Measurements from ENCODE around the gene SACS. TPM values are rescaled to one million over a fixed set of nuclear protein-coding genes. Genes with fewer than 3 reads are reported as not detected.

Gene SACS
- total and polyA plus RNA-seq, 4 donors, result 0.50 to 7.2 (median 2.9) TPM

DNA sequence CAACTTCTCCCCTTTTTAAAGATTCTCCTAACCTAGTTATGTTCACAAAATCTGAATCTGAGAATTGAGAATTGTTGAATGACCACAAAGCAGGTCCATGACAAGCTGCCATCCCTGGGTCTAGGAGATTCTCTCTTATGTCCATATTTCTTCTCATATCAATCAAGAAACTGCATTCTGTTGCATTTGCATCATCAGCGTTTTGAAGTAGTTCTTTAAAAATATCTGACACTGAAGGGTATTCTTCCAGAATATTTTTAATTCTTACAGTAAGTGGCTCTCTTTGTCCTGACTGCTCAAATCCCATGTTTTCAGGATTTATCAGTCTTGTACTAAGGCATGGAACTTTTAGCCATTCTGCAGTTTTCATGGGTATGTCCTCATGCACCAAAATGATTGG is 94.3 kb downstream of the SACS start (continued):
- TF ChIP-seq, protein P1, sequence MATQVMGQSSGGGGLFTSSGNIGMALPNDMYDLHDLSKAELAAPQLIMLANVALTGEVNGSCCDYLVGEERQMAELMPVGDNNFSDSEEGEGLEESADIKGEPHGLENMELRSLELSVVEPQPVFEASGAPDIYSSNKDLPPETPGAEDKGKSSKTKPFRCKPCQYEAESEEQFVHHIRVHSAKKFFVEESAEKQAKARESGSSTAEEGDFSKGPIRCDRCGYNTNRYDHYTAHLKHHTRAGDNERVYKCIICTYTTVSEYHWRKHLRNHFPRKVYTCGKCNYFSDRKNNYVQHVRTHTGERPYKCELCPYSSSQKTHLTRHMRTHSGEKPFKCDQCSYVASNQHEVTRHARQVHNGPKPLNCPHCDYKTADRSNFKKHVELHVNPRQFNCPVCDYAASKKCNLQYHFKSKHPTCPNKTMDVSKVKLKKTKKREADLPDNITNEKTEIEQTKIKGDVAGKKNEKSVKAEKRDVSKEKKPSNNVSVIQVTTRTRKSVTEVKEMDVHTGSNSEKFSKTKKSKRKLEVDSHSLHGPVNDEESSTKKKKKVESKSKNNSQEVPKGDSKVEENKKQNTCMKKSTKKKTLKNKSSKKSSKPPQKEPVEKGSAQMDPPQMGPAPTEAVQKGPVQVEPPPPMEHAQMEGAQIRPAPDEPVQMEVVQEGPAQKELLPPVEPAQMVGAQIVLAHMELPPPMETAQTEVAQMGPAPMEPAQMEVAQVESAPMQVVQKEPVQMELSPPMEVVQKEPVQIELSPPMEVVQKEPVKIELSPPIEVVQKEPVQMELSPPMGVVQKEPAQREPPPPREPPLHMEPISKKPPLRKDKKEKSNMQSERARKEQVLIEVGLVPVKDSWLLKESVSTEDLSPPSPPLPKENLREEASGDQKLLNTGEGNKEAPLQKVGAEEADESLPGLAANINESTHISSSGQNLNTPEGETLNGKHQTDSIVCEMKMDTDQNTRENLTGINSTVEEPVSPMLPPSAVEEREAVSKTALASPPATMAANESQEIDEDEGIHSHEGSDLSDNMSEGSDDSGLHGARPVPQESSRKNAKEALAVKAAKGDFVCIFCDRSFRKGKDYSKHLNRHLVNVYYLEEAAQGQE (IDR thresholded peaks at IDR 0.05), result no peak
- TF ChIP-seq TAF1 (conservative IDR thresholded peaks at IDR 0.05) (no peak), HNF4G (IDR thresholded peaks at IDR 0.05) (no peak)
- TF ChIP-seq, protein P2, sequence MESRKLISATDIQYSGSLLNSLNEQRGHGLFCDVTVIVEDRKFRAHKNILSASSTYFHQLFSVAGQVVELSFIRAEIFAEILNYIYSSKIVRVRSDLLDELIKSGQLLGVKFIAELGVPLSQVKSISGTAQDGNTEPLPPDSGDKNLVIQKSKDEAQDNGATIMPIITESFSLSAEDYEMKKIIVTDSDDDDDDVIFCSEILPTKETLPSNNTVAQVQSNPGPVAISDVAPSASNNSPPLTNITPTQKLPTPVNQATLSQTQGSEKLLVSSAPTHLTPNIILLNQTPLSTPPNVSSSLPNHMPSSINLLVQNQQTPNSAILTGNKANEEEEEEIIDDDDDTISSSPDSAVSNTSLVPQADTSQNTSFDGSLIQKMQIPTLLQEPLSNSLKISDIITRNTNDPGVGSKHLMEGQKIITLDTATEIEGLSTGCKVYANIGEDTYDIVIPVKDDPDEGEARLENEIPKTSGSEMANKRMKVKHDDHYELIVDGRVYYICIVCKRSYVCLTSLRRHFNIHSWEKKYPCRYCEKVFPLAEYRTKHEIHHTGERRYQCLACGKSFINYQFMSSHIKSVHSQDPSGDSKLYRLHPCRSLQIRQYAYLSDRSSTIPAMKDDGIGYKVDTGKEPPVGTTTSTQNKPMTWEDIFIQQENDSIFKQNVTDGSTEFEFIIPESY (IDR thresholded peaks at IDR 0.05), result no peak
- TF ChIP-seq, protein P3, sequence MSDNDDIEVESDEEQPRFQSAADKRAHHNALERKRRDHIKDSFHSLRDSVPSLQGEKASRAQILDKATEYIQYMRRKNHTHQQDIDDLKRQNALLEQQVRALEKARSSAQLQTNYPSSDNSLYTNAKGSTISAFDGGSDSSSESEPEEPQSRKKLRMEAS (IDR thresholded peaks at IDR 0.05), result no peak

DNA sequence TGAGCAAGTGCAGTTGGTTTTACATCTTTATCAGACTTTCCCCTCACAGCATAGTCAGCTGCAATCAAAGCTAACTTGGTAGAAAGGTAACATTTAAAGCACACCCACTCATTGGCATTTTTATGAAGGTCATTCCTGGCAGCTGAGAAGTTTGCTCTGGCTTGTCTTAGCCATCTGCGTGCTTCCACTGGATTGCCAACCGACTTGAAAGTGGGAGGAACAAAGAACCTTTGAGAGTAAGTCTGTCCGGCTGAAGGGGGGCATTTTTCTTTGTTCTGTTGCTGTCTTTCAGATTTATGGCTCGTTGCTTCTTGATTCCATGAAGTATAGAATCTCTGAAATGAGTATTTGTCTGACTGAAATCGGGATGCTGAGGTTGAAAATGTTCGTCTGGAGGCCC is 103.1 kb downstream of the SACS start:
- no peak for TF ChIP-seq FOXA2 (IDR thresholded peaks at IDR 0.05)
- TF ChIP-seq JUND (IDR thresholded peaks at IDR 0.05), result no peak
- TF ChIP-seq, protein P4, sequence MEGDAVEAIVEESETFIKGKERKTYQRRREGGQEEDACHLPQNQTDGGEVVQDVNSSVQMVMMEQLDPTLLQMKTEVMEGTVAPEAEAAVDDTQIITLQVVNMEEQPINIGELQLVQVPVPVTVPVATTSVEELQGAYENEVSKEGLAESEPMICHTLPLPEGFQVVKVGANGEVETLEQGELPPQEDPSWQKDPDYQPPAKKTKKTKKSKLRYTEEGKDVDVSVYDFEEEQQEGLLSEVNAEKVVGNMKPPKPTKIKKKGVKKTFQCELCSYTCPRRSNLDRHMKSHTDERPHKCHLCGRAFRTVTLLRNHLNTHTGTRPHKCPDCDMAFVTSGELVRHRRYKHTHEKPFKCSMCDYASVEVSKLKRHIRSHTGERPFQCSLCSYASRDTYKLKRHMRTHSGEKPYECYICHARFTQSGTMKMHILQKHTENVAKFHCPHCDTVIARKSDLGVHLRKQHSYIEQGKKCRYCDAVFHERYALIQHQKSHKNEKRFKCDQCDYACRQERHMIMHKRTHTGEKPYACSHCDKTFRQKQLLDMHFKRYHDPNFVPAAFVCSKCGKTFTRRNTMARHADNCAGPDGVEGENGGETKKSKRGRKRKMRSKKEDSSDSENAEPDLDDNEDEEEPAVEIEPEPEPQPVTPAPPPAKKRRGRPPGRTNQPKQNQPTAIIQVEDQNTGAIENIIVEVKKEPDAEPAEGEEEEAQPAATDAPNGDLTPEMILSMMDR (IDR thresholded peaks at IDR 0.05; ENCODE audit: low read depth, low read length, missing input control), result no peak
- TF ChIP-seq HNF4A (conservative IDR thresholded peaks at IDR 0.05), result no peak
- TF ChIP-seq FOXA1 (IDR thresholded peaks at IDR 0.05), result no peak
- TF ChIP-seq, protein P2 (IDR thresholded peaks at IDR 0.05), result no peak
- no peak for TF ChIP-seq GABPA (IDR thresholded peaks at IDR 0.05 in 1 of 2, conservative IDR thresholded peaks at IDR 0.05 in 1 of 2)
- TF ChIP-seq RAD21 (IDR thresholded peaks at IDR 0.05), result no peak
- peaks cover 2 to 10% (median 3%) of the 10 kb centered on the region in 4 donors for H3K9me3 ChIP-seq (ENCODE audit: control insufficient read depth in 4 of 4, low read length in 3 of 4)
- no peaks in the 10 kb centered on the region for H3K4me1 ChIP-seq (ENCODE audit: control insufficient read depth in 4 of 4, insufficient read depth in 4 of 4, low read length in 3 of 4)
- H3K4me3 ChIP-seq (ENCODE audit: low read depth in 1 of 3, low read length in 3 of 3), result no peak overlapping the region
- no peaks in the 10 kb centered on the region for H3K27me3 ChIP-seq (ENCODE audit: control insufficient read depth in 4 of 4, insufficient read depth in 4 of 4, low read length in 3 of 4)
- 86% methylated on average over 6 of the region's 6 CpGs for WGBS
- H3K36me3 ChIP-seq (ENCODE audit: control insufficient read depth in 4 of 4, insufficient read depth in 3 of 4, low read depth in 1 of 4, low read length in 3 of 4), result no peaks in the 10 kb centered on the region
- H3K27ac ChIP-seq (ENCODE audit: low read depth in 1 of 2, low read length in 2 of 2), result no peak overlapping the region
- no peak overlapping the region for H3K9ac ChIP-seq (ENCODE audit: low read depth in 1 of 2, low read length in 2 of 2)
- DNase-seq (ENCODE audit: low spot score), result no peak

Measured in liver (tissue), 9 donors.